Measurements from ENCODE around the gene PPARG.
"Not testable (repeated sequence)": the region's sequence is repeated elsewhere in the genome, so short reads cannot be mapped to it uniquely, and the experiment has no call there.

The PPARG gene

GRCh38 chr3:12383218-12383617 is 94.3 kb downstream of the PPARG start:
- DNase-seq = no peak

- DNase-seq = no peak
Measured at GRCh38 chr3:12384451-12385233, 95.8 kb downstream of the PPARG start.

GRCh38 chr3:12386514-12387291 is 97.8 kb downstream of the PPARG start:
- DNase-seq = not testable (repeated sequence)

- DNase-seq = no peak
Measured at GRCh38 chr3:12388185-12388584, 99.3 kb downstream of the PPARG start.

GRCh38 chr3:12392101-12392878 is 103.4 kb downstream of the PPARG start:
- DNase-seq = no peak

- no peak for DNase-seq
Measured at GRCh38 chr3:12393894-12394293, 105.0 kb downstream of the PPARG start.

GRCh38 chr3:12394569-12395271 is 105.8 kb downstream of the PPARG start:
- DNase-seq = no peak

GRCh38 chr3:12395349-12396012 is 106.6 kb downstream of the PPARG start:
- DNase-seq = no peak

GRCh38 chr3:12396471-12396870 is 107.6 kb downstream of the PPARG start:
- no peak for DNase-seq

GRCh38 chr3:12399226-12399625 is 110.4 kb downstream of the PPARG start:
- DNase-seq = no peak

- DNase-seq = no peak
Measured at GRCh38 chr3:12400616-12401194, 111.8 kb downstream of the PPARG start.

- DNase-seq = no peak
Measured at GRCh38 chr3:12401208-12401607, 112.3 kb downstream of the PPARG start.

GRCh38 chr3:12405432-12406272 is 116.8 kb downstream of the PPARG start:
- no peak for DNase-seq

- no peak for DNase-seq
Measured at GRCh38 chr3:12408984-12409683, 120.3 kb downstream of the PPARG start.

- no peak for DNase-seq
Measured at GRCh38 chr3:12409684-12410596, 121.1 kb downstream of the PPARG start.

- no peak for DNase-seq
Measured at GRCh38 chr3:12413721-12414255, 124.9 kb downstream of the PPARG start.

- no peak for DNase-seq
Measured at GRCh38 chr3:12415014-12415680, 126.3 kb downstream of the PPARG start.

- no peak for DNase-seq
Measured at GRCh38 chr3:12416731-12417130, 127.9 kb downstream of the PPARG start.

All from activated CD8-positive, alpha-beta memory T cell treated with anti-CD3 and anti-CD28 coated beads, Interleukin-2, amount 50 U/mL, for 4 hours (primary cell).